CD14-positive monocyte (primary cell): Measurements from ENCODE around the gene KAZN. TPM values are rescaled to one million over a fixed set of nuclear protein-coding genes. Genes with fewer than 3 reads are reported as not detected.

ENCODE experiments used
- DNase-seq, 3 donors: peaks; one replicate each; pipeline ENCODE4 v3.0.0-alpha.2; 2011 to 2022
- H2AFZ ChIP-seq: 2 replicates; pipeline ENCODE4 v1.6.0; 2012; ENCODE audit warnings: mild to moderate bottlenecking, low read depth, low read length, inconsistent platforms; ENCODE audit not compliant: insufficient read depth, poor library complexity, severe bottlenecking
- H3K27ac ChIP-seq, 2 donors: 1 replicate in 1 of 2; 2 replicates in 1 of 2; pipeline ENCODE4 v1.5.1; 2012 to 2013; ENCODE audit warnings: low read length in 2 of 2, control low read depth in 1 of 2, inconsistent platforms in 1 of 2, low read depth in 1 of 2, mild to moderate bottlenecking in 1 of 2
- H3K27me3 ChIP-seq, 2 donors: one replicate each; pipeline versions ENCODE4 v1.6.0 to v1.6.1; 2011 to 2013; ENCODE audit warnings: low read length in 2 of 2; ENCODE audit not compliant: control insufficient read depth in 2 of 2, insufficient read depth in 2 of 2
- H3K36me3 ChIP-seq, 2 donors: replicated peaks in 1 of 2; 1 replicate in 1 of 2; 2 replicates in 1 of 2; pipeline versions ENCODE4 v1.5.1 to v1.6.1; 2012 to 2013; ENCODE audit warnings: low read length in 2 of 2, control low read depth in 1 of 2, inconsistent platforms in 1 of 2, mild to moderate bottlenecking in 1 of 2; ENCODE audit not compliant: insufficient read depth in 2 of 2, control insufficient read depth in 1 of 2
- H3K4me1 ChIP-seq, 2 donors: 1 replicate in 1 of 2; 2 replicates in 1 of 2; pipeline versions ENCODE4 v1.5.1 to v1.6.1; 2012 to 2013; ENCODE audit warnings: low read length in 2 of 2, control low read depth in 1 of 2, inconsistent platforms in 1 of 2, mild to moderate bottlenecking in 1 of 2, moderate library complexity in 1 of 2; ENCODE audit not compliant: insufficient read depth in 2 of 2, control insufficient read depth in 1 of 2
- H3K4me2 ChIP-seq: replicated peaks from 2 replicates; pipeline ENCODE3; 2012; ENCODE audit warnings: low read length, moderate library complexity, mild to moderate bottlenecking; ENCODE audit not compliant: poor library complexity, severe bottlenecking; ENCODE audit errors: extremely low read depth
- H3K4me3 ChIP-seq, 3 experiments: fragments of 200-600 bp in 1 of 3; sonication (generic) in 1 of 3; replicated peaks in 1 of 3; 1 replicate in 2 of 3; 2 replicates in 1 of 3; pipeline ENCODE4 v1.5.1; 2011 to 2013; ENCODE audit warnings: low read length in 3 of 3, mild to moderate bottlenecking in 3 of 3, control low read depth in 2 of 3, low read depth in 2 of 3, inconsistent platforms in 1 of 3, moderate library complexity in 1 of 3
- H3K79me2 ChIP-seq: 2 replicates; pipeline ENCODE4 v1.6.0; 2012; ENCODE audit warnings: mild to moderate bottlenecking, control low read depth, inconsistent platforms, low read length, moderate library complexity; ENCODE audit not compliant: insufficient read depth
- H3K9ac ChIP-seq: 2 replicates; pipeline ENCODE4 v1.6.0; 2017; ENCODE audit warnings: low read length, mild to moderate bottlenecking; ENCODE audit not compliant: insufficient read depth, poor library complexity, severe bottlenecking
- H3K9me3 ChIP-seq, 2 donors: replicated peaks in 1 of 2; 1 replicate in 1 of 2; 2 replicates in 1 of 2; pipeline versions ENCODE4 v1.5.1 to v1.6.1; 2012 to 2013; ENCODE audit warnings: low read length in 2 of 2, control low read depth in 1 of 2; ENCODE audit not compliant: control insufficient read depth in 1 of 2, insufficient read depth in 1 of 2
- H4K20me1 ChIP-seq: 2 replicates; pipeline ENCODE4 v1.6.0; 2012; ENCODE audit warnings: mild to moderate bottlenecking, low read length, control low read depth, moderate library complexity; ENCODE audit not compliant: insufficient read depth
- H3K27ac Mint-ChIP-seq, 7 donors: one replicate each; pipeline ENCODE4 v1.8.0; 2020; ENCODE audit warnings: mild to moderate bottlenecking in 7 of 7, mixed read lengths in 7 of 7, moderate library complexity in 6 of 7, inconsistent platforms in 2 of 7
- H3K27me3 Mint-ChIP-seq, 3 donors: one replicate each; pipeline ENCODE4 v1.8.0; 2021 to 2022; ENCODE audit warnings: low read depth in 3 of 3, mild to moderate bottlenecking in 3 of 3, mixed read lengths in 3 of 3, moderate library complexity in 3 of 3, inconsistent platforms in 1 of 3
- H3K36me3 Mint-ChIP-seq, 2 donors: one replicate each; pipeline ENCODE4 v1.8.0; 2020; ENCODE audit warnings: mixed read lengths in 2 of 2, inconsistent platforms in 1 of 2, mild to moderate bottlenecking in 1 of 2
- H3K4me1 Mint-ChIP-seq: one replicate; pipeline ENCODE4 v1.8.0; 2020; ENCODE audit warnings: mild to moderate bottlenecking, mixed read lengths
- H3K4me3 Mint-ChIP-seq, 2 donors: one replicate each; pipeline ENCODE4 v1.8.0; 2020; ENCODE audit warnings: mild to moderate bottlenecking in 2 of 2, mixed read lengths in 2 of 2, moderate library complexity in 1 of 2
- H3K9me3 Mint-ChIP-seq, 7 donors: one replicate each; pipeline ENCODE4 v1.8.0; 2020 to 2022; ENCODE audit warnings: mixed read lengths in 7 of 7, mild to moderate bottlenecking in 6 of 7, moderate library complexity in 6 of 7, inconsistent platforms in 2 of 7
- WGBS: methylation state at CpG from one replicate; pipeline ENCODE4 v1.1.5; 2013; ENCODE audit warnings: missing lambda C conversion rate; ENCODE audit not compliant: insufficient coverage; 5-methylcytosine and 5-hydroxymethylcytosine counted together
- intact Hi-C, 2 donors: fragments of 100-400 bp; cut with micrococcal nuclease; formaldehyde crosslinking; loops; one replicate each; pipeline versions ENCODE4 v1.15.0 to v1.15.1; 2023
- polyA plus RNA-seq, 3 donors: library from polyadenylated mRNA; depleted of rRNA in 1 of 3; unstranded in 2 of 3; stranded (reverse) in 1 of 3; fragments of 300-500 nt in 2 of 3; fragments of >200 nt in 1 of 3; fragmentation: Illumina TruSeq in 2 of 3; gene quantifications; 1 replicate in 2 of 3; 2 replicates in 1 of 3; pipeline ENCODE4 v1.2.3, GENCODE V29; 2012 to 2021
- TF ChIP-seq, protein P1 (sequence below): fragments of 200-600 bp; IDR thresholded peaks from one replicate; pipeline ENCODE4 v1.8.0; 2022; ENCODE audit warnings: antibody characterized with exemption, mild to moderate bottlenecking

Gene KAZN
- polyA plus RNA-seq, 3 donors, result not detected

DNA sequence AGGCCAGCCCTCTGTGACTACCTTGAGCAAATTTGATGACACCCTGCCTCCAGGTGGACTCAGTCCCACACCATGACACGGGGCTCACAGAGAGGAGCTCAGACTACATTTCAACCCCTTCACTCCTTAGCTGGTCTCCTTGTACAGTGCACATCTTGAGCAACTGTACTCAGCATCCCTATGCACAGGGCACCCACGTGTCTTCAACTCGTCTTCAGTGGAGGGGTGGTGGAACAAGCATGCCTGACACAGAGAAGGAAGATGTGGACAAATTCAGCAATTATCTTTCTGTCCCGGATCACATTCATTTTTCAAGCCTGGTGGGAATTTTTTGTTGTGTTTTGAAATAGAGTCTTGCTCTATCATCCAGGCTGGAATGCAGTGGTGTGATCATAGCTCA lies 213.7 kb downstream of the KAZN start:
- Mint-ChIP-seq H3K4me3 (no peak overlapping the region), H3K27me3 (peaks cover 2 to 3% (median 3%) of the 10 kb centered on the region in 3 donors), H3K4me1 (no peaks in the 10 kb centered on the region), H3K36me3 (no peaks in the 10 kb centered on the region), H3K27ac (no peak overlapping the region), H3K9me3 (peaks cover 6 to 12% (median 10%) of the 10 kb centered on the region in 7 donors)
- intact Hi-C loops, result no loop called here
- H3K36me3 ChIP-seq, result no peaks in the 10 kb centered on the region
- H3K4me1 ChIP-seq, result no peaks in the 10 kb centered on the region
- H3K4me3 ChIP-seq, result no peak overlapping the region
- no peak overlapping the region for H3K9ac ChIP-seq
- no peak for DNase-seq
- peaks cover 2 to 17% of the 10 kb centered on the region in 2 donors for H3K9me3 ChIP-seq
- 94% methylated on average over 3 of the region's 4 CpGs for WGBS
- TF ChIP-seq, protein P1, sequence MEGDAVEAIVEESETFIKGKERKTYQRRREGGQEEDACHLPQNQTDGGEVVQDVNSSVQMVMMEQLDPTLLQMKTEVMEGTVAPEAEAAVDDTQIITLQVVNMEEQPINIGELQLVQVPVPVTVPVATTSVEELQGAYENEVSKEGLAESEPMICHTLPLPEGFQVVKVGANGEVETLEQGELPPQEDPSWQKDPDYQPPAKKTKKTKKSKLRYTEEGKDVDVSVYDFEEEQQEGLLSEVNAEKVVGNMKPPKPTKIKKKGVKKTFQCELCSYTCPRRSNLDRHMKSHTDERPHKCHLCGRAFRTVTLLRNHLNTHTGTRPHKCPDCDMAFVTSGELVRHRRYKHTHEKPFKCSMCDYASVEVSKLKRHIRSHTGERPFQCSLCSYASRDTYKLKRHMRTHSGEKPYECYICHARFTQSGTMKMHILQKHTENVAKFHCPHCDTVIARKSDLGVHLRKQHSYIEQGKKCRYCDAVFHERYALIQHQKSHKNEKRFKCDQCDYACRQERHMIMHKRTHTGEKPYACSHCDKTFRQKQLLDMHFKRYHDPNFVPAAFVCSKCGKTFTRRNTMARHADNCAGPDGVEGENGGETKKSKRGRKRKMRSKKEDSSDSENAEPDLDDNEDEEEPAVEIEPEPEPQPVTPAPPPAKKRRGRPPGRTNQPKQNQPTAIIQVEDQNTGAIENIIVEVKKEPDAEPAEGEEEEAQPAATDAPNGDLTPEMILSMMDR, result no peak
- H2AFZ ChIP-seq, result no peak overlapping the region
- no peaks in the 10 kb centered on the region for H3K27me3 ChIP-seq
- H4K20me1 ChIP-seq, result no peaks in the 10 kb centered on the region
- no peak overlapping the region for H3K4me2 ChIP-seq
- H3K27ac ChIP-seq, result no peak overlapping the region
- H3K79me2 ChIP-seq, result no peaks in the 10 kb centered on the region

DNA sequence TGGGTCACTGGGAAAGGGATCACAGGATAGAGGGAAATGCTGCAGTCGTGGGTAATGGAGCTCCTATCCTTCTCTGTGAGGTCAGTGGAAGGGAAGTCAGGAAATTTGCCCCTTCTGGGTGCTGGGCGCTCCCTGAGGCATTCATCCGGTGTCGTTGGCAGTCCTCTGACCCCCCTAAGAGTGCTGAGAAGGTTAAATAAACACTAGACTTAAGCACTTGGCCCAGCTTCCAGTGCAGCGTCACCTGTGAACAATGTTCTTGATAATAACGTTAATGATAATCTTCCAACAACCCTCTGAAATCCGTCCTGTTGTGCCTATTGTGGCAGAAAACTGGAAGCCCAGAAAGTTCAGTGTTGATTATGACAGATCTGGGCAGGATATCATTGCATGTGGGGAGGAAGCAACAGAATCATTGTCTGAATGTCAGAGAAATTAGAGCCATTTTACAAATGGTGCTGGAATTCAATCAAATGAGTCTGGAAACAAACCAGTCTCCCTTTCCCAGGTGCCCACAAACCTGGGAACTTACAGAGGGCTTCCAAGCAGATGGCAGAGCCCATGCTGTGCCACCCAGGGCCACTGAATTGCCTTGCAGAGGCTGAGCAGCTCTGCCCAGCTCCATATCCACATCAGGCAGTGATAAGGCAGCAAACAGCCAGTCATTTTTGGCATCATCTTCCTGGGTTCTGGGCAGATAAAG lies 216.8 kb downstream of the KAZN start:
- Histone ChIP-seq H3K27me3 (no peaks in the 10 kb centered on the region), H2AFZ (no peak overlapping the region), H3K4me2 (no peak overlapping the region), H3K36me3 (no peaks in the 10 kb centered on the region), H3K9me3 (no peaks in the 10 kb centered on the region), H3K27ac (no peak overlapping the region), H3K9ac (no peak overlapping the region), H4K20me1 (no peaks in the 10 kb centered on the region), H3K4me3 (no peak overlapping the region), H3K4me1 (no peaks in the 10 kb centered on the region), H3K79me2 (no peaks in the 10 kb centered on the region)
- Mint-ChIP-seq H3K27ac (no peak overlapping the region), H3K4me3 (no peak overlapping the region), H3K36me3 (no peaks in the 10 kb centered on the region), H3K27me3 (peaks cover 3 to 5% (median 3%) of the 10 kb centered on the region in 3 donors), H3K4me1 (no peaks in the 10 kb centered on the region), H3K9me3 (peaks cover 0 to 4% (median 2%) of the 10 kb centered on the region in 7 donors)
- 36% methylated on average over 2 of the region's 7 CpGs for whole genome bisulfite sequencing
- DNase-seq, result no peak
- intact Hi-C loops, result no loop called here
- TF ChIP-seq, protein P1, result no peak
